Mesendoderm (in vitro differentiated cells): Measurements from ENCODE around the gene CREBBP.

Source experiments
- DNase-seq: peaks from one replicate; pipeline ENCODE4 v3.0.0; 2013
- H2AK5ac ChIP-seq: 2 replicates; pipeline ENCODE4 v1.6.1; 2013; ENCODE audit warnings: low read length, inconsistent platforms
- H2BK120ac ChIP-seq: 2 replicates; pipeline ENCODE4 v1.6.1; 2013; ENCODE audit warnings: low read depth, mild to moderate bottlenecking, low read length, moderate library complexity, mixed read lengths
- H2BK15ac ChIP-seq: replicated peaks from 2 replicates; pipeline ENCODE4 v1.6.1; 2013; ENCODE audit warnings: low read depth, mild to moderate bottlenecking, moderate library complexity
- H2BK5ac ChIP-seq: 2 replicates; pipeline ENCODE4 v1.6.1; 2013; ENCODE audit warnings: low read length, inconsistent platforms
- H3K18ac ChIP-seq: 2 replicates; pipeline ENCODE4 v1.6.1; 2013; ENCODE audit warnings: mild to moderate bottlenecking, low read length, mixed read lengths
- H3K23ac ChIP-seq: one replicate; pipeline ENCODE4 v1.6.1; 2013; ENCODE audit warnings: low read length
- H3K27ac ChIP-seq: 2 replicates; pipeline ENCODE4 v1.5.1; 2013; ENCODE audit warnings: low read depth, mild to moderate bottlenecking, inconsistent platforms, low read length, moderate library complexity
- H3K27me3 ChIP-seq: 2 replicates; pipeline ENCODE4 v1.6.1; 2013; ENCODE audit warnings: low read length, control low read depth, mild to moderate bottlenecking, inconsistent platforms; ENCODE audit not compliant: insufficient read depth, poor library complexity
- H3K36me3 ChIP-seq: 2 replicates; pipeline ENCODE4 v1.6.1; 2013; ENCODE audit warnings: low read length, inconsistent platforms; ENCODE audit not compliant: control insufficient read depth, insufficient read depth
- H3K4ac ChIP-seq: one replicate; pipeline ENCODE4 v1.6.1; 2013; ENCODE audit warnings: low read depth, mild to moderate bottlenecking, low read length, moderate library complexity
- H3K4me1 ChIP-seq: 2 replicates; pipeline ENCODE4 v1.6.1; 2013; ENCODE audit warnings: low read depth, low read length, inconsistent platforms; ENCODE audit not compliant: control insufficient read depth
- H3K4me2 ChIP-seq: 2 replicates; pipeline ENCODE4 v1.6.1; 2013; ENCODE audit warnings: low read length
- H3K4me3 ChIP-seq: 2 replicates; pipeline ENCODE4 v1.5.1; 2013; ENCODE audit warnings: mild to moderate bottlenecking, low read length
- H3K56ac ChIP-seq: one replicate; pipeline ENCODE4 v1.6.1; 2013; ENCODE audit warnings: low read length
- H3K79me1 ChIP-seq: 2 replicates; pipeline ENCODE4 v1.6.1; 2013; ENCODE audit warnings: low read length, inconsistent platforms
- H3K79me2 ChIP-seq: 2 replicates; pipeline ENCODE4 v1.6.1; 2013; ENCODE audit warnings: mild to moderate bottlenecking, low read length; ENCODE audit not compliant: control insufficient read depth, insufficient read depth
- H3K9ac ChIP-seq: 2 replicates; pipeline ENCODE4 v1.6.1; 2013; ENCODE audit warnings: low read length, inconsistent platforms
- H4K5ac ChIP-seq: one replicate; pipeline ENCODE4 v1.6.1; 2013; ENCODE audit warnings: low read length
- H4K8ac ChIP-seq: one replicate; pipeline ENCODE4 v1.6.1; 2013; ENCODE audit warnings: low read depth, mild to moderate bottlenecking, control low read depth, low read length, moderate library complexity
- WGBS: extraction: QIAGEN DNeasy Blood & Tissue Kit; methylation state at CpG from one replicate; pipeline ENCODE4 v1.1.7; 2013; ENCODE audit warnings: low lambda C conversion rate, missing lambda C conversion rate; ENCODE audit not compliant: insufficient coverage; ENCODE audit errors: extremely low coverage; 5-methylcytosine and 5-hydroxymethylcytosine counted together

Gene CREBBP

GRCh38 chr16:3866703-3867431, 13.6 kb downstream of the CREBBP start:
- Histone ChIP-seq H2AK5ac (no peak overlapping the region), H2BK5ac (no peak overlapping the region), H3K4ac (no peak overlapping the region), H3K23ac (no peak overlapping the region), H3K4me3 (no peak overlapping the region), H3K36me3 (no peaks in the 10 kb centered on the region), H2BK15ac (no peak overlapping the region), H3K27me3 (no peaks in the 10 kb centered on the region), H2BK120ac (no peak overlapping the region), H3K79me1 (peaks cover 16% of the 10 kb centered on the region), H3K4me2 (no peak overlapping the region), H3K79me2 (peaks cover 86% of the 10 kb centered on the region), H3K18ac (no peak overlapping the region), H4K5ac (no peak overlapping the region), H4K8ac (no peak overlapping the region), H3K56ac (no peak overlapping the region), H3K27ac (no peak overlapping the region), H3K4me1 (peaks cover 5% of the 10 kb centered on the region), H3K9ac (no peak overlapping the region)
- no peak for DNase-seq
- no CpG with 5 or more reads among the region's 4 CpGs for WGBS

- no peak overlapping the region for H3K4me2 ChIP-seq
- no peak overlapping the region for H3K18ac ChIP-seq
- H4K5ac ChIP-seq = no peak overlapping the region
- H3K56ac ChIP-seq = no peak overlapping the region
- no peak overlapping the region for H3K27ac ChIP-seq
- H2BK120ac ChIP-seq = no peak overlapping the region
- no peak overlapping the region for H3K4ac ChIP-seq
- DNase-seq = no peak
- H2BK5ac ChIP-seq = no peak overlapping the region
- H3K79me1 ChIP-seq = peaks cover 19% of the 10 kb centered on the region
- peaks cover 87% of the 10 kb centered on the region for H3K79me2 ChIP-seq
- H3K9ac ChIP-seq = no peak overlapping the region
- no peak overlapping the region for H3K23ac ChIP-seq
- WGBS = no CpG with 5 or more reads among the region's 3 CpGs
- no peaks in the 10 kb centered on the region for H3K36me3 ChIP-seq
- H4K8ac ChIP-seq = no peak overlapping the region
- H3K4me1 ChIP-seq = peaks cover 5% of the 10 kb centered on the region
- no peak overlapping the region for H2BK15ac ChIP-seq
- H2AK5ac ChIP-seq = no peak overlapping the region
- H3K4me3 ChIP-seq = no peak overlapping the region
- H3K27me3 ChIP-seq = no peaks in the 10 kb centered on the region
These were observed 15.3 kb downstream of the CREBBP start for GRCh38 chr16:3865241-3865640.

GRCh38 chr16:3864562-3864961, 16.0 kb downstream of the CREBBP start:
- H3K18ac ChIP-seq = no peak overlapping the region
- no peak overlapping the region for H2BK15ac ChIP-seq
- no peak overlapping the region for H4K5ac ChIP-seq
- no peak overlapping the region for H2AK5ac ChIP-seq
- H2BK120ac ChIP-seq = no peak overlapping the region
- no peak overlapping the region for H3K23ac ChIP-seq
- peaks cover 16% of the 10 kb centered on the region for H3K79me1 ChIP-seq
- peaks cover 5% of the 10 kb centered on the region for H3K4me1 ChIP-seq
- no peaks in the 10 kb centered on the region for H3K27me3 ChIP-seq
- H4K8ac ChIP-seq = no peak overlapping the region
- H3K27ac ChIP-seq = no peak overlapping the region
- no CpG with 5 or more reads among the region's 5 CpGs for WGBS
- H3K4ac ChIP-seq = no peak overlapping the region
- no peak overlapping the region for H2BK5ac ChIP-seq
- no peak overlapping the region for H3K4me2 ChIP-seq
- H3K56ac ChIP-seq = no peak overlapping the region
- peaks cover 87% of the 10 kb centered on the region for H3K79me2 ChIP-seq
- no peak overlapping the region for H3K9ac ChIP-seq
- no peak for DNase-seq
- no peaks in the 10 kb centered on the region for H3K36me3 ChIP-seq
- H3K4me3 ChIP-seq = no peak overlapping the region

- Histone ChIP-seq H4K8ac (no peak overlapping the region), H3K4me3 (no peak overlapping the region), H2BK5ac (no peak overlapping the region), H3K18ac (no peak overlapping the region), H3K23ac (no peak overlapping the region), H3K79me1 (peaks cover 13% of the 10 kb centered on the region), H4K5ac (no peak overlapping the region), H3K27ac (no peak overlapping the region), H3K56ac (no peak overlapping the region), H3K79me2 (peaks cover 86% of the 10 kb centered on the region), H3K27me3 (no peaks in the 10 kb centered on the region), H3K9ac (no peak overlapping the region), H2BK15ac (no peak overlapping the region), H2AK5ac (no peak overlapping the region), H3K36me3 (no peaks in the 10 kb centered on the region), H3K4ac (no peak overlapping the region), H3K4me2 (no peak overlapping the region), H2BK120ac (no peak overlapping the region), H3K4me1 (peaks cover 5% of the 10 kb centered on the region)
- DNase-seq = no peak
- no CpG with 5 or more reads among the region's 5 CpGs for WGBS
These were observed 16.9 kb downstream of the CREBBP start for GRCh38 chr16:3863587-3863986.

- H3K4me3 ChIP-seq = no peak overlapping the region
- H3K4me1 ChIP-seq = peaks cover 8% of the 10 kb centered on the region
- no peak overlapping the region for H2BK5ac ChIP-seq
- peak overlapping the region; percentile 9 for H3K27ac ChIP-seq
- peak overlapping the region; percentile 1 for H3K9ac ChIP-seq
- no peaks in the 10 kb centered on the region for H3K27me3 ChIP-seq
- DNase-seq = peak; percentile 80
- no peak overlapping the region for H3K23ac ChIP-seq
- peaks cover 14% of the 10 kb centered on the region for H3K79me1 ChIP-seq
- peaks cover 87% of the 10 kb centered on the region for H3K79me2 ChIP-seq
- no peak overlapping the region for H2AK5ac ChIP-seq
- no peak overlapping the region for H2BK120ac ChIP-seq
- H3K36me3 ChIP-seq = no peaks in the 10 kb centered on the region
- H2BK15ac ChIP-seq = no peak overlapping the region
- no peak overlapping the region for H4K5ac ChIP-seq
- H3K18ac ChIP-seq = no peak overlapping the region
- H4K8ac ChIP-seq = no peak overlapping the region
- no peak overlapping the region for H3K4ac ChIP-seq
- no CpG with 5 or more reads among the region's 12 CpGs for WGBS
- H3K56ac ChIP-seq = no peak overlapping the region
- H3K4me2 ChIP-seq = no peak overlapping the region
These were observed 18.6 kb downstream of the CREBBP start for GRCh38 chr16:3861808-3862451.
